IMR-90 (cell line): Measurements from ENCODE around the gene ATF7IP. TPM values are rescaled to one million over a fixed set of nuclear protein-coding genes. Genes with fewer than 3 reads are reported as not detected.

ENCODE experiments used
- ATAC-seq: fragments of 200-7000 bp; cut with Tn5 transposase; 2 replicates; pipeline ENCODE4 v1.9.1; 2020; ENCODE audit warnings: low read depth, mild to moderate bottlenecking, moderate library complexity
- BruUV-seq: library from RNA; stranded (reverse); fragments of 400-500 nt; replicated peaks from 2 replicates; lab custom pipeline; 2021; lab: Mats Ljungman, UMichigan
- CTCF ChIA-PET: fragments of 300-600 bp; formaldehyde crosslinking; extraction: SDS; loops from one replicate; lab custom pipeline; 2021; ENCODE audit warnings: antibody characterized with exemption; lab: Yijun Ruan, JAX
- POLR2A ChIA-PET: fragments of 300-600 bp; sonication (Branson Sonifier 250); formaldehyde crosslinking; loops from one replicate; lab custom pipeline; 2022; ENCODE audit warnings: antibody characterized with exemption; ENCODE audit not compliant: unreplicated experiment; lab: Charles Lee
- DNase-seq: peaks from one replicate; pipeline ENCODE4 v3.0.0; 2013
- H2AFZ ChIP-seq: replicated peaks from 2 replicates; pipeline ENCODE3; 2013; ENCODE audit warnings: low read length, mild to moderate bottlenecking; ENCODE audit not compliant: poor library complexity
- H2AK5ac ChIP-seq: 2 replicates; pipeline ENCODE4 v1.6.1; 2013; ENCODE audit warnings: low read depth, low read length, inconsistent platforms
- H2AK9ac ChIP-seq: replicated peaks from 2 replicates; pipeline ENCODE3; 2013; ENCODE audit warnings: mild to moderate bottlenecking, low read depth, low read length, moderate library complexity; ENCODE audit not compliant: poor library complexity
- H2BK120ac ChIP-seq: 2 replicates; pipeline ENCODE4 v1.6.1; 2013; ENCODE audit warnings: low read depth, low read length, inconsistent platforms
- H2BK15ac ChIP-seq: 3 replicates; pipeline ENCODE4 v1.6.1; 2013; ENCODE audit warnings: low read depth, low read length, inconsistent platforms
- H2BK20ac ChIP-seq: 2 replicates; pipeline ENCODE4 v1.6.1; 2013; ENCODE audit warnings: low read depth, mild to moderate bottlenecking, inconsistent platforms, low read length, moderate library complexity
- H2BK5ac ChIP-seq: 2 replicates; pipeline ENCODE4 v1.6.1; 2013; ENCODE audit warnings: mild to moderate bottlenecking, low read depth, low read length, inconsistent platforms; ENCODE audit not compliant: poor library complexity, severe bottlenecking
- H3K14ac ChIP-seq: replicated peaks from 2 replicates; pipeline ENCODE4 v1.6.1; 2013; ENCODE audit warnings: low read depth, low read length, inconsistent platforms
- H3K18ac ChIP-seq: 2 replicates; pipeline ENCODE4 v1.6.1; 2013; ENCODE audit warnings: low read depth, low read length, control low read depth
- H3K23ac ChIP-seq: 2 replicates; pipeline ENCODE4 v1.6.1; 2013; ENCODE audit warnings: low read depth, low read length, inconsistent platforms
- H3K27ac ChIP-seq: 2 replicates; pipeline ENCODE4 v1.5.1; 2013; ENCODE audit warnings: mild to moderate bottlenecking, control low read depth, low read length; ENCODE audit not compliant: insufficient read depth
- H3K27me3 ChIP-seq: 2 replicates; pipeline ENCODE4 v1.6.1; 2013; ENCODE audit warnings: low read length; ENCODE audit not compliant: control insufficient read depth, insufficient read depth
- H3K36me3 ChIP-seq: 2 replicates; pipeline ENCODE4 v1.6.1; 2013; ENCODE audit warnings: low read length, mixed read lengths; ENCODE audit not compliant: control insufficient read depth, insufficient read depth
- H3K4ac ChIP-seq: 2 replicates; pipeline ENCODE4 v1.6.1; 2013; ENCODE audit warnings: low read depth, low read length, inconsistent platforms
- H3K4me1 ChIP-seq: 2 replicates; pipeline ENCODE4 v1.6.1; 2013; ENCODE audit warnings: low read length, mixed read lengths; ENCODE audit not compliant: control insufficient read depth, insufficient read depth
- H3K4me2 ChIP-seq: 2 replicates; pipeline ENCODE4 v1.6.1; 2013; ENCODE audit warnings: low read depth, mild to moderate bottlenecking, control low read depth, low read length, moderate library complexity
- H3K4me3 ChIP-seq: 2 replicates; pipeline ENCODE4 v1.5.1; 2013; ENCODE audit warnings: low read depth, mild to moderate bottlenecking, control low read depth, low read length, moderate library complexity; ENCODE audit not compliant: insufficient read depth
- H3K56ac ChIP-seq: 2 replicates; pipeline ENCODE4 v1.6.1; 2013; ENCODE audit warnings: low read length, inconsistent platforms; ENCODE audit not compliant: insufficient read depth; ENCODE audit errors: extremely low read depth
- H3K79me1 ChIP-seq, 2 experiments: 2 replicates each; pipeline ENCODE4 v1.6.1; 2013; ENCODE audit warnings: low read length in 2 of 2, inconsistent platforms in 1 of 2, low read depth in 1 of 2
- H3K9ac ChIP-seq: 2 replicates; pipeline ENCODE4 v1.6.1; 2013; ENCODE audit warnings: low read depth, low read length, control low read depth
- H3K9me1 ChIP-seq: 2 replicates; pipeline ENCODE4 v1.6.1; 2013; ENCODE audit warnings: low read length, inconsistent platforms; ENCODE audit not compliant: insufficient read depth
- H3K9me3 ChIP-seq: 2 replicates; pipeline ENCODE4 v1.6.1; 2013; ENCODE audit warnings: low read length; ENCODE audit not compliant: control insufficient read depth, insufficient read depth
- H4K20me1 ChIP-seq: 2 replicates; pipeline ENCODE4 v1.6.1; 2013; ENCODE audit warnings: low read length, inconsistent platforms; ENCODE audit not compliant: insufficient read depth
- H4K5ac ChIP-seq: 2 replicates; pipeline ENCODE4 v1.6.1; 2013; ENCODE audit warnings: mild to moderate bottlenecking, low read depth, low read length, control low read depth
- H4K8ac ChIP-seq, 2 experiments: 2 replicates each; pipeline ENCODE4 v1.6.1; 2013; ENCODE audit warnings: low read depth in 2 of 2, low read length in 2 of 2, control low read depth in 1 of 2, inconsistent platforms in 1 of 2
- H4K91ac ChIP-seq: 2 replicates; pipeline ENCODE4 v1.6.1; 2013; ENCODE audit warnings: low read depth, low read length, inconsistent platforms; ENCODE audit not compliant: insufficient read depth
- BHLHE40 ChIP-seq: fragments of 150-350 bp; IDR thresholded peaks from 2 replicates; pipeline ENCODE4 v1.6.1; 2016; ENCODE audit warnings: mild to moderate bottlenecking, low read depth, low read length
- CEBPB ChIP-seq: IDR thresholded peaks from 2 replicates; pipeline ENCODE4 v1.6.1; 2012; ENCODE audit warnings: low read depth, low read length, improper control_type of control experiment
- CHD1 ChIP-seq: IDR thresholded peaks from 2 replicates; pipeline ENCODE4 v1.6.1; 2012; ENCODE audit warnings: low read depth, low read length, improper control_type of control experiment
- CTCF ChIP-seq: conservative IDR thresholded peaks from 2 replicates; pipeline ENCODE4 v1.5.1; 2012; ENCODE audit warnings: mild to moderate bottlenecking, low read depth, low read length, improper control_type of control experiment
- ELK1 ChIP-seq: fragments of 150-350 bp; IDR thresholded peaks from 2 replicates; pipeline ENCODE4 v1.6.1; 2016; ENCODE audit warnings: low read depth, mild to moderate bottlenecking, low read length, moderate library complexity, borderline replicate concordance
- FOS ChIP-seq: fragments of 150-350 bp; IDR thresholded peaks from 2 replicates; pipeline ENCODE4 v1.6.1; 2016; ENCODE audit warnings: low read depth, low read length
- MAFK ChIP-seq: IDR thresholded peaks from 2 replicates; pipeline ENCODE4 v1.6.1; 2012; ENCODE audit warnings: low read depth, low read length, improper control_type of control experiment
- MAZ ChIP-seq: IDR thresholded peaks from 2 replicates; pipeline ENCODE4 v1.6.1; 2012; ENCODE audit warnings: low read depth, mild to moderate bottlenecking, low read length, improper control_type of control experiment, moderate library complexity, borderline replicate concordance
- MXI1 ChIP-seq: IDR thresholded peaks from 2 replicates; pipeline ENCODE4 v1.6.1; 2012; ENCODE audit warnings: low read depth, mild to moderate bottlenecking, low read length, moderate library complexity, borderline replicate concordance
- NFE2L2 ChIP-seq: fragments of 150-350 bp; IDR thresholded peaks from 2 replicates; pipeline ENCODE4 v1.6.1; 2016; ENCODE audit warnings: low read depth, mild to moderate bottlenecking, low read length
- POLR2A ChIP-seq: IDR thresholded peaks from 2 replicates; pipeline ENCODE4 v1.6.1; 2012; ENCODE audit warnings: mild to moderate bottlenecking, low read depth, low read length
- RAD21 ChIP-seq: IDR thresholded peaks from 2 replicates; pipeline ENCODE4 v1.6.1; 2012; ENCODE audit warnings: low read length, improper control_type of control experiment
- RCOR1 ChIP-seq: IDR thresholded peaks from 2 replicates; pipeline ENCODE4 v1.6.1; 2012; ENCODE audit warnings: mild to moderate bottlenecking, low read length, improper control_type of control experiment; ENCODE audit not compliant: insufficient replicate concordance
- SMC3 ChIP-seq: fragments of 150-350 bp; IDR thresholded peaks from 2 replicates; pipeline ENCODE4 v1.6.1; 2016; ENCODE audit warnings: low read depth, mild to moderate bottlenecking, antibody characterized with exemption, low read length, moderate library complexity
- WGBS, 2 experiments: methylation state at CpG; one replicate each; pipeline versions ENCODE4 v1.1.5 to v1.1.7; 2013; ENCODE audit warnings: missing lambda C conversion rate in 2 of 2; ENCODE audit not compliant: insufficient read length in 1 of 2; ENCODE audit errors: extremely low coverage in 2 of 2; 5-methylcytosine and 5-hydroxymethylcytosine counted together
- dilution Hi-C: fragments of 300-500 bp; cut with HindIII; formaldehyde crosslinking; loops from one replicate; pipeline ENCODE4 v1.14.3; 2018; ENCODE audit warnings: low sequenced_read_pairs; ENCODE audit not compliant: unreplicated experiment
- in situ Hi-C: fragments of 300-500 bp; cut with MboI; formaldehyde crosslinking; loops from 3 replicates; pipeline ENCODE4 v1.14.3; 2019; ENCODE audit warnings: low sequenced_read_pairs, inconsistent platforms, mixed read lengths
- intact Hi-C: fragments of 100-400 bp; cut with micrococcal nuclease; formaldehyde crosslinking; loops from 2 replicates; pipeline ENCODE4 v1.10.0; 2022
- polyA plus RNA-seq, 3 experiments: library from polyadenylated mRNA; depleted of rRNA; stranded (reverse); fragments of >200 nt; gene quantifications; 2 replicates each; pipeline ENCODE4 v1.2.3, GENCODE V29; 2012; ENCODE audit warnings: low replicate concordance in 1 of 3
- total RNA-seq: library from RNA; depleted of rRNA; stranded (reverse); fragments of >200 nt; gene quantifications from 2 replicates; pipeline ENCODE4 v1.2.3, GENCODE V29; 2012

Gene ATF7IP
- total and polyA plus RNA-seq, 2 of the 4 experiments (the other 2 are of a cell fraction): 9.4 to 22.8 TPM

GRCh38 chr12:14532152-14532551, 166.7 kb downstream of the ATF7IP start:
- ChIA-PET CTCF (no interaction called here), POLR2A (no interaction called here)

More at GRCh38 chr12:14532152-14532551, 166.7 kb downstream of the ATF7IP start:
- Histone ChIP-seq H3K4me3 (no peak overlapping the region), H3K79me1 (no peaks in the 10 kb centered on the region), H3K4me1 (no peaks in the 10 kb centered on the region), H2BK15ac (no peak overlapping the region), H3K4ac (no peak overlapping the region), H2BK5ac (no peak overlapping the region), H2AFZ (no peak overlapping the region), H2AK9ac (no peak overlapping the region), H4K91ac (no peak overlapping the region), H4K20me1 (no peaks in the 10 kb centered on the region), H3K27me3 (no peaks in the 10 kb centered on the region), H3K18ac (no peak overlapping the region), H3K9me3 (no peaks in the 10 kb centered on the region), H2BK20ac (no peak overlapping the region), H2BK120ac (no peak overlapping the region), H3K14ac (no peak overlapping the region), H4K8ac (no peak overlapping the region), H2AK5ac (no peak overlapping the region), H3K9ac (no peak overlapping the region), H4K5ac (no peak overlapping the region), H3K36me3 (no peaks in the 10 kb centered on the region), H3K27ac (no peak overlapping the region), H3K4me2 (no peak overlapping the region), H3K9me1 (no peaks in the 10 kb centered on the region), H3K23ac (no peak overlapping the region), H3K56ac (no peak overlapping the region)
- in situ Hi-C loops (no loop called here), intact Hi-C loops (no loop called here), dilution Hi-C loops (no loop called here)
- 33% methylated on average over 1 of the region's 10 CpGs; no CpG with 5 or more reads in 1 of the 2 experiments for WGBS, 2 experiments
- no peak for DNase-seq
- TF ChIP-seq RCOR1: no peak
- TF ChIP-seq ELK1: no peak
- no peak for TF ChIP-seq MAZ
- no peak for TF ChIP-seq MXI1
- TF ChIP-seq RAD21: no peak
- no peak for TF ChIP-seq CEBPB
- no peak for TF ChIP-seq SMC3
- TF ChIP-seq CHD1: no peak
- no peak for TF ChIP-seq POLR2A
- no peak for TF ChIP-seq FOS
- TF ChIP-seq NFE2L2: no peak
- no peak for TF ChIP-seq BHLHE40
- no peak for TF ChIP-seq MAFK
- TF ChIP-seq CTCF: no peak
- no peak for ATAC-seq
- BruUV-seq: no TSS peak
